HepG2 (cell line): ENCODE data around the gene SNX21.

Source experiments
- ATF2 ChIP-seq: sonication (generic); formaldehyde crosslinking; IDR thresholded peaks from 2 replicates; pipeline ENCODE4 v1.4.0; 2020; ENCODE audit warnings: missing genetic modification reagents
- ERF ChIP-seq: IDR thresholded peaks from 2 replicates; pipeline ENCODE4 v1.6.1; 2018; ENCODE audit warnings: missing biosample characterization, missing genetic modification reagents
- GATAD2A ChIP-seq: IDR thresholded peaks from 2 replicates; pipeline ENCODE4 v1.6.1; 2016
- HNRNPL ChIP-seq: fragments of 200-400 bp; formaldehyde crosslinking; IDR thresholded peaks from 2 replicates; pipeline ENCODE4 v1.6.1; 2017; ENCODE audit warnings: mild to moderate bottlenecking, low read depth, low read length
- NFE2L1 ChIP-seq: sonication (generic); formaldehyde crosslinking; IDR thresholded peaks from 2 replicates; pipeline ENCODE4 v1.4.0; 2020; ENCODE audit warnings: missing genetic modification reagents, mild to moderate bottlenecking, borderline replicate concordance
- PBX2 ChIP-seq: IDR thresholded peaks from 2 replicates; pipeline ENCODE4 v1.6.1; 2016; ENCODE audit warnings: control low read depth
- POLR2A ChIP-seq, 2 experiments: IDR thresholded peaks; 2 replicates each; pipeline ENCODE4 v1.6.1; 2011; ENCODE audit warnings: low read depth in 2 of 2, low read length in 2 of 2, mild to moderate bottlenecking in 1 of 2, moderate library complexity in 1 of 2; ENCODE audit not compliant: insufficient read depth in 1 of 2
- RFX5 ChIP-seq: IDR thresholded peaks from 2 replicates; pipeline ENCODE4 v1.6.1; 2011; ENCODE audit warnings: low read depth, low read length, improper control_type of control experiment
- SP4 ChIP-seq: sonication (generic); formaldehyde crosslinking; IDR thresholded peaks from 2 replicates; pipeline ENCODE4 v1.8.1; 2023; ENCODE audit warnings: mild to moderate bottlenecking, missing genetic modification reagents
- SRF ChIP-seq: IDR thresholded peaks from 2 replicates; pipeline ENCODE4 v1.6.1; 2011; ENCODE audit warnings: mild to moderate bottlenecking, low read depth, low read length, moderate library complexity
- ZFP90 ChIP-seq: sonication (generic); formaldehyde crosslinking; IDR thresholded peaks from 2 replicates; pipeline ENCODE4 v1.8.0; 2022; ENCODE audit warnings: missing genetic modification reagents, mild to moderate bottlenecking, inconsistent platforms, borderline replicate concordance
- ZNF234 ChIP-seq: sonication (generic); formaldehyde crosslinking; conservative IDR thresholded peaks from 2 replicates; pipeline ENCODE4 v1.5.1; 2020; ENCODE audit warnings: mild to moderate bottlenecking, missing genetic modification reagents

- no peak for TF ChIP-seq ZNF234
- TF ChIP-seq PBX2 (CRISPR knock-in tag), result no peak
- TF ChIP-seq SP4 (CRISPR knock-in tag), result no peak
- no peak for TF ChIP-seq NFE2L1 (CRISPR knock-in tag)
- TF ChIP-seq GATAD2A (CRISPR knock-in tag), result no peak
- TF ChIP-seq RFX5, result no peak
- no peak for TF ChIP-seq HNRNPL
- no peak; a peak in 1 of 4 replicates for TF ChIP-seq POLR2A (IDR thresholded peaks at IDR 0.05; ENCODE audit: insufficient read depth in 1 of 2, low read depth in 2 of 2, low read length in 2 of 2)
- TF ChIP-seq ZFP90 (CRISPR knock-in tag), result no peak
- TF ChIP-seq ERF, result no peak
- no peak for TF ChIP-seq ATF2
- no peak for TF ChIP-seq SRF
These were observed 49.0 kb downstream of the SNX21 start for GRCh38 chr20:45882469-45883099.
